HepG2 (cell line): ENCODE data around the gene ATRN. TPM values are rescaled to one million over a fixed set of nuclear protein-coding genes. Genes with fewer than 3 reads are reported as not detected.

Source experiments
- CHCHD3 ChIP-seq: sonication (generic); formaldehyde crosslinking; IDR thresholded peaks from 2 replicates; pipeline ENCODE4 v1.8.0; 2022; ENCODE audit warnings: mild to moderate bottlenecking, missing genetic modification reagents, moderate library complexity
- FLYWCH1 ChIP-seq: sonication (generic); formaldehyde crosslinking; IDR thresholded peaks from 2 replicates; pipeline ENCODE4 v1.8.1; 2023; ENCODE audit warnings: mild to moderate bottlenecking, missing genetic modification reagents
- GMEB1 ChIP-seq: sonication (generic); formaldehyde crosslinking; IDR thresholded peaks from 2 replicates; pipeline ENCODE4 v1.5.1; 2020; ENCODE audit warnings: missing genetic modification reagents, mild to moderate bottlenecking, borderline replicate concordance
- HIC2 ChIP-seq: sonication (generic); formaldehyde crosslinking; IDR thresholded peaks from 2 replicates; pipeline ENCODE4 v1.9.0; 2022; ENCODE audit warnings: low read depth, missing genetic modification reagents
- HMGXB4 ChIP-seq, 2 experiments: sonication (generic) in 1 of 2; formaldehyde crosslinking in 1 of 2; IDR thresholded peaks; 2 replicates each; pipeline versions ENCODE4 v1.4.0 to v1.6.1; 2018 to 2020; ENCODE audit warnings: missing genetic modification reagents in 2 of 2, borderline replicate concordance in 1 of 2, low read depth in 1 of 2, mild to moderate bottlenecking in 1 of 2, missing biosample characterization in 1 of 2
- KDM4B ChIP-seq: sonication (generic); formaldehyde crosslinking; IDR thresholded peaks from 2 replicates; pipeline ENCODE4 v1.4.0; 2020; ENCODE audit warnings: missing genetic modification reagents
- KLF11 ChIP-seq: IDR thresholded peaks from 2 replicates; pipeline ENCODE4 v1.6.1; 2016; ENCODE audit warnings: missing compliant biosample characterization
- MBNL3 ChIP-seq: fragments of 250-450 bp; sonication (Bioruptor Pico); conservative IDR thresholded peaks from 2 replicates; pipeline ENCODE4 v1.8.0; 2022; ENCODE audit warnings: mild to moderate bottlenecking, inconsistent platforms
- SETDB1 ChIP-seq: sonication (generic); formaldehyde crosslinking; IDR thresholded peaks from 2 replicates; pipeline ENCODE4 v1.5.1; 2020; ENCODE audit warnings: missing genetic modification reagents, mild to moderate bottlenecking, borderline replicate concordance
- TARDBP ChIP-seq: sonication (generic); formaldehyde crosslinking; IDR thresholded peaks from 2 replicates; pipeline ENCODE4 v1.8.0; 2022; ENCODE audit warnings: mild to moderate bottlenecking, missing genetic modification reagents
- TFAP4 ChIP-seq: sonication (generic); IDR thresholded peaks from 2 replicates; pipeline ENCODE4 v1.6.1; 2016; ENCODE audit warnings: low read depth, borderline replicate concordance
- THAP8 ChIP-seq: sonication (generic); formaldehyde crosslinking; IDR thresholded peaks from 2 replicates; pipeline ENCODE4 v1.5.1; 2020; ENCODE audit warnings: missing genetic modification reagents, mild to moderate bottlenecking, borderline replicate concordance
- TRIM22 ChIP-seq: fragments of 450-650 bp; IDR thresholded peaks from 2 replicates; pipeline ENCODE4 v1.6.1; 2017
- ZNF263 ChIP-seq: sonication (generic); formaldehyde crosslinking; IDR thresholded peaks from 2 replicates; pipeline ENCODE4 v1.4.0; 2020; ENCODE audit warnings: missing genetic modification reagents
- ZNF367 ChIP-seq: sonication (generic); formaldehyde crosslinking; IDR thresholded peaks from 2 replicates; pipeline ENCODE4 v1.4.0; 2020; ENCODE audit warnings: missing genetic modification reagents, borderline replicate concordance
- ZNF792 ChIP-seq: IDR thresholded peaks from 2 replicates; pipeline ENCODE4 v1.6.1; 2016
- ZSCAN5A ChIP-seq: sonication (generic); formaldehyde crosslinking; IDR thresholded peaks from 2 replicates; pipeline ENCODE4 v1.8.0; 2022; ENCODE audit warnings: mild to moderate bottlenecking, missing genetic modification reagents, borderline replicate concordance
- polyA plus RNA-seq, 8 experiments: library from polyadenylated mRNA; depleted of rRNA in 3 of 8; stranded (reverse) in 7 of 8; unstranded in 1 of 8; fragments of >200 nt; fragmentation: Illumina TruSeq in 4 of 8; extraction: Trizol in 4 of 8; gene quantifications; 2 replicates each; pipeline versions ENCODE4 v1.2.1 to v1.2.3, GENCODE V29; 2011 to 2016; ENCODE audit warnings: low read depth in 4 of 8, missing spikeins in 1 of 8, mixed read lengths in 1 of 8; ENCODE audit not compliant: insufficient read depth in 1 of 8
- total RNA-seq, 5 experiments: library from RNA; depleted of rRNA; stranded (reverse); fragments of >200 nt; fragmentation: Illumina TruSeq; extraction: Trizol; gene quantifications; 2 replicates each; pipeline ENCODE4 v1.2.3, GENCODE V29; 2016; ENCODE audit warnings: low read depth in 1 of 5

ATRN gene
- total and polyA plus RNA-seq, 2 of the 13 experiments (the other 11 are each of a cell fraction or from before 2014, with no cell fraction given): 44.2 to 81.1 TPM

- TF ChIP-seq TFAP4 (0 out of 2 replicates have a peak, but pooled peaks have one; percentile 3), SETDB1 (CRISPR knock-in tag) (no peak), HIC2 (CRISPR knock-in tag) (peak; percentile 83; the same call in 1 of the 2 replicates), THAP8 (no peak), TARDBP (CRISPR knock-in tag) (peak; percentile 93), TRIM22 (no peak), FLYWCH1 (CRISPR knock-in tag) (no peak), GMEB1 (CRISPR knock-in tag) (peak; percentile 52; the same call in 1 of the 2 replicates), ZSCAN5A (CRISPR knock-in tag) (peak; percentile 62; the same call in 1 of the 2 replicates), KDM4B (CRISPR knock-in tag) (peak; percentile 89), KLF11 (CRISPR knock-in tag) (0 out of 2 replicates have a peak, but pooled peaks have one; percentile 71), CHCHD3 (no peak), ZNF792 (CRISPR knock-in tag) (peak; percentile 95), ZNF263 (CRISPR knock-in tag) (peak; percentile 66; the same call in 1 of the 2 replicates), HMGXB4 (CRISPR knock-in tag; IDR thresholded peaks at IDR 0.05; ENCODE audit: borderline replicate concordance in 1 of 2, low read depth in 1 of 2) (peak; percentile 37 to 59; a peak in 2 of 4 replicates), ZNF367 (no peak), MBNL3 (no peak)
Observed at GRCh38 chr20:3541887-3542721, 71.3 kb downstream of the ATRN start (continued).
